ENCODE results near the gene WDR3.

The WDR3 gene

DNA sequence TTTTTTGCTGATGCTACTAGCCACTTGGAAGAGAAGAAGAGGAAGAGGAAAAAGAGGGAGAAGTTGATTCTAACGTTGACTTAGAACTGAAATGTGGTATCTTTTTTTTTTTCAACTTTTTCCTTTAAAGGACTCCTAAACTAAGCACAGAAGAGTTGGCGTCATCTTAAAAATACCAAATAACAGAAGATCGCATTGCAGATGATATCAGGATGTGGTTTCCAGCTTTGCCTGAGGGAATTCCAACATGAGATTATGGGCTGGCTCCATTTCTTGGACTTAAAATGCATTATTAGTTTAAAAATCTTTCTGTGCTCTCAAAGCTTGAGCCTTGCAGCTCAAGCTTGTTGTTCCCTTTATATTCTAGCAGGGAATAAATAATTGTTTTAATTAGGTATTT lies 29.8 kb downstream of the WDR3 start:
- no peak for DNase-seq

DNA sequence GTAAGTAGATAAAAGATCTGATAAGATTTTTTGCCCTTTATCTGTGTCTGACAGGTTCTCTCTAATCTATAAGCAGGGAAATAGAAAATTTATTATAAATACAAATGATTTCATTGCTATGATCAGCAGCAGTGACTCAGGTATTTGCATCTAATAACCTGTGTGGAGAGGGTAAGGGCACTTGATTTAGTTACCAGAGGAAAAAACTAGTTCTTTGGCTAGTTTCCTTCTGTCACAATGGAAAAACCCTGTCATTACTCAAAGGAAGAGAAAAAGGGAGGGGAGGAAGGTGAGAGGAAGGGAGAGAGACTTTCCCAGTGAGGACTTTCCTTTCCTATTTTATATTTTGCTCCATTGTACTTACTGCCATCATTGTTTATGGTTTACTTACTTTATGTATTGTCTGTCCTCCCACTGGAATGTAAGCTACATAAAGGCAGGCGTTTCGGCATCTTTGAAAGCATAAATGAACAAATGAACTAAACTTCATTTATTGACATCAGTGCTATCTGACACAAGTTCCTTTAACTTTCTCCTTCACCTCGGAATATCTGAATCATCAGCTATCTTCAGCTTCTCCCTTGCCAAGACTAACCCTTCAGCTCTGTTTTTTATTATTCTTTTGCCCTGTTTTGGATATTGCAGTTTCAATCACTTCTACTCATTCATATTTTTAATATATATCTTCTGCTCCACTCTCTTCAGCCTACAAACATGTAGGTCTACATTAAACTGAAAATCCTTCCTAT lies 34.9 kb downstream of the WDR3 start:
- no peak for DNase-seq

DNA sequence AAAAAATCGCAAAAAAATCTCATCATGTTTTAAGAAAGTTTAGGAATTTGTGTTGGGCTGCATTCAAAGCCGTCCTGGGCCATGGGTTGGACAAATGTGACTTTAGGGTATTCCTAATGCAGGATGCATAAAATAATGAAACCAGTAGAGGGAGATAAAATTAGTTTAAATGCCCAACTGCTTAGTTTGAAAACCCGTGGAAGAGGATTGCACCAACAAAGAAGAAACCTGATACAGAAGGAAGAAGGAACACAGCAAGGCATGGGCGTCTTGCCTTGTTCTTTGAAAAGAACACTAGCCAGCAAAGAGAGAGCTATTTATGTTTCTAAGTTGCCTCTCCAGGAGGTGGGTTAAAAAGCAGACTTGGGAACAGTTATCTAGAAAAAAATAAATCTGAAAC lies 37.9 kb downstream of the WDR3 start:
- peak; percentile 1 to 17 (median 12) for DNase-seq

DNA sequence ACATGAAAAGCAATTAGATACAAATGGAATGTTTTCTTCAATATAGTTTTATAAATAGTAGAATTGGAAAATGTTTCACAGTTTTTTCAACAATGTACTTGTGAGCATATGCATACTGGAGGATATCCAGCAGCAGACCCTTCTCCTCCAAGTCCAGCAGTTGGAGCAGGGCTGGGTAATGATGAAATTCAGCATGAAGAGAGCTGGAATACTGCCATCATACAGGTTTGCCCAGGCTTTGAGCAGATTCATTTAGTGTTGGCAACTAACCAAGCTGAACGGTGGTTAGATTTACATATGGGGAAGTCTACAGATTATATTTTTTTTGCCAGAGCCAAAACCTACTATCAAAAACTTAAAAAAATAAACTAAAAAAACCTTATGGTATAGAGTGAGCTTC lies 38.3 kb downstream of the WDR3 start:
- DNase-seq: no peak

DNA sequence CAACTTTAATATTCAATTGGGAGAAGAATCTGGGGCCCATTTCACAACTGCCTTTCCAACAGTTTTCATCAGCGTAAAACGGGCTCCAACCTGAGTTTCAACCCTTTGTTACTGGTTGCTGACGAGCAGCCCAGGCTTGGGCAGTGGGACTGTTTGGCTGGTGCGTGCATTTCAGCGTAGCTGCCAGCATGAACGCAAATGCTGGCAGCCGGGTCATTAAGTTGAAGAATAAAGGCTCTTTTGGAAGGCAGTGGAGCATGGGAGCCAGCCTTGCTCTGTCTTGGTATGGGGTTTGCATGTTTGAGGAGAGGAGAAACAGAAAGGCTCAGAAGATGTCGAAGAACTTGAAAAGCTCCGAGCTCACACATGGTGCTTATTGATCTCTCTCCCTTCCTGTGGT lies 40.7 kb downstream of the WDR3 start:
- no peak for DNase-seq

DNA sequence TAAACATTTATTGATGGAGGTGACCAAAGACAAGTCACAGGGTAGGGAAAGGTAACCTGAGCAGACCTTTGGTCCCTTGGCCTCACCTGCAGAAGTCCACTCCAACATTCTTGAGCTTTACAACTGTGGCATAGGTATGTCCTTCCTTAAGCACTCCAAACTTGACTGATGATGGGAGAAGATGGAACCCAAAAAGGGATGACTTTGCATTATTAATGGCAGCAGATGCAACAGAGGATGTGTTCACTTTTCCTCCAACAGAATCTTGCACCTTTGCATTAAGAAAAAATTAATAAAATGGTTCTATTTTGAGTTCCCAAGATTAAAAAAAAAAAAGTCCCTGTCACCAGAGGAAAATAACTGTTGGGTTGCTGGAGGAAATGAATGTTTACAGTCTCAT lies 42.2 kb downstream of the WDR3 start:
- no peak for DNase-seq

DNA sequence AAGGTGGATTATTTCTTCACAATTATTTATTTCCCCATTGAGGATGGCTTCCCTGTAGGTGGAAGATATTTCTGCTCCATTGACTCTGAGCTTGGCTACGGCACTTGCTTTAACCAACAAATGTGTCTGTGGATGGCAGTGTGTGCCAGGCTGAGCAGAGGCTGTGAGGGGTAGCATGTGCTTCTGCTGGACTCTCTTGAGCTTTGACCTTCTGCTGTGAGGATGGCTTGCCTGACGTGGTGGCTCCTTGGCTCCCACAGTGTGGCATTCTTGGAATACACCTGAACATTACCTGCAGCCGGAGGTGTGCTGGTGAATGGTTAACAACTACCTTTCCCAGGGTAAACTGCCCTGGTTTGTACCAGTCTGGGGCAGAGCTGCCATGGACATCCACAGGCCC lies 46.8 kb downstream of the WDR3 start:
- DNase-seq: no peak

DNA sequence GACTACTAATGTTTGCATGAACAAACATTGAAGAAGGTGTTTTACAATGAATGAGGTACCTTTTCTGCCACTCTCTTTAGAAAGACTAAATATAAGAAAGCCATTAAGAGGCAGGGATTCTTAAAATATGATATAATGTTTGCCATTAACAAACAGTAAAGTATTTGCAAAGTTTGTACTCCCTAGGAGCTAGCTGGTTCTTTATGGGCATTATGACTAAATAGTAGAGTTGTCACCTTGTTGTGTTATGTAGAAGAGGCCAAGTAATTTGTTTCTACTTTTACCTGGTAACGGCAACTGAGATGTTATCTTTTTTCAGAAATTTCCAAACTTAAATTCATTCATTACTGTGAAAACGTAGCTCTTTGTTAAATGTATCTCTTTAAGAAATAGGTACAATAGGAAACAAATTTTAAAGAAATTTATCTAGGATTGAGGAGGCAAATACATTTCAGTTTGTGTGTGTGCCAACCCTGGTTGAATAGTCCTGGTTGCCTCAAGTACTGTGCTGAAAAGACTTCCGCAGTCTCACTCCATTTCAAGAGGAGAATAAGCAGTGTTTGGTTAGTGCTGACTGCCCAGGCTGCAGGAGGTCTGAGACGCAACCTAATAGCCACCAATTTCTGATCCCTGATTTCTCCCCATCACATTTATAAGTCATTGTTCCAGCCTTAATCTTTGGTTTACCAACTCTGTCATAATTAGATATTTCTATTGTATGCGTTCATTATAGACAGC lies 52.1 kb downstream of the WDR3 start:
- DNase-seq: no peak

DNA sequence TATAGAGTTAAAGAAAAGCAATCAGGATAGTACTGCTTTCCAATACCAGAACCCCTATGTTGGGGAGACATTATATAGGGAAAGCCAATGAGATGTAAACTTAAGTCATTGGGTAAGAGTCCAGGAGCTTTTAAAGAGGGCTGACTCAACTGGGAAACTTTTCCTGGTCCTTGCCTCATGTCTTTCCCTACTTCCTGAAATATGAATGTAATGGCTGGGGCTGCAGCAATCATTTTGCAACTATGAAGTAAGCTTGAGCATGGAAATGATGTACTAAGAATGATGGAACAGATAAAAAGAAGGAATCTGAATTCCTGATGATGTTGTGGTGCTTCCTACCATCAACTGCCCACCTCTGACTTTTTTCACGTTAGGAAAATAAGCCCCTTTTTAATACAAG lies 55.7 kb downstream of the WDR3 start:
- no peak for DNase-seq

DNA sequence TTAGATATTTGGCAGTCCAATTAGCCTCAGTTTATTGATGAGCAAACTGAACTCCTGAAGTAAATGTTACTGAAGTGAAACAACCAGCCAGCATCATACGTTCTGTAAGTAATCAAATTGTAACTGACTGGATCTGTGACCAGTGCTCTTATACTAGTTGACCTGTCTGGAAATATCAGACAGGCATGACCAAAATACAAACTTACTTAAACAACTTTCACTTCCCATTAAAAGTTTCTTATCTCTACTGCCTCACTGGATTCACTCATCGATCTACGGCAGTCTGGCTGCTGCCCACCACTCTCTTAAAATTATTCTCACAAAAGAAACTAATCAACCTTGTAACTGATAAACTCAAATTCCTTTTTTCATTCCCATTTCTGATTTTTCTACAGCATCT lies 56.4 kb downstream of the WDR3 start:
- no peak for DNase-seq

DNA sequence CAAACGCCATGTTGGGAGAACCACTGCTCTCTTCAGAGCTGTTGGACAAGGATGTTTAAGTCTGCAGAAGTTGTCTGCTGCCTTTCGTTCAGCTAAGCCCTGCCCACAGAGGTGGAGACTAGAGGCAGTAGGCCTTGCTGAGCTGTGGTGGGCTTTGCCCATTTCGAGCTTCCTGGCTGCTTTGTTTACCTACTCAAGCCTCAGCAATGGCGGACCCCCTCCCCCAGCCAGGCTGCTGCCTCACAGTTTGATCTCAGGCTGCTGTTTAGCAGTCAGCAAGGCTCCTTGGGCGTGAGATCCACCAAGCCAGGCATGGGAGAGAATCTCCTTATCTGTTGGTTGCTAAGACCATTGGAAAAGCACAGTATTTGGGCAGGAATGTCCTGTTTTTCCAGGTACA lies 74.8 kb downstream of the WDR3 start:
- no peak for DNase-seq

DNA sequence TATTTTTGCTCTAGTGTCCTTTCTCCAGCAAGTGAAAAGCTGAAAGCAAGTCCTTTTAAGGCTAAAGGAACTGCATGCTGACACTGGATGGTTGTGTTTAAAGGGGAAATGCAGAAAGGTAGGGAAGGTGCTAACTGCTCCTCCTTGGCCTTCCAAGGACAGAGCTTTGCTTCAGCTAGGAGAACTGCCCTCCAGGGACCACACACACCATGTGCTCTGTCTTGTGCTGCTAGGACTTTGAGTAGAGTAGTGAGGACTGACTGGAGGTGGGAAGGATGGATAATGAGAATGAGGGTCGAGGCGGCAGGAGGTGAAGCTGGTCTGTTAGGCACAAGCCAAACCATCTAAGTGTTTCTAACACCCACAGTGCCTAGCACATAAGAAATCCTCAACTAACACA lies 77.9 kb downstream of the WDR3 start:
- no peak for DNase-seq

DNA sequence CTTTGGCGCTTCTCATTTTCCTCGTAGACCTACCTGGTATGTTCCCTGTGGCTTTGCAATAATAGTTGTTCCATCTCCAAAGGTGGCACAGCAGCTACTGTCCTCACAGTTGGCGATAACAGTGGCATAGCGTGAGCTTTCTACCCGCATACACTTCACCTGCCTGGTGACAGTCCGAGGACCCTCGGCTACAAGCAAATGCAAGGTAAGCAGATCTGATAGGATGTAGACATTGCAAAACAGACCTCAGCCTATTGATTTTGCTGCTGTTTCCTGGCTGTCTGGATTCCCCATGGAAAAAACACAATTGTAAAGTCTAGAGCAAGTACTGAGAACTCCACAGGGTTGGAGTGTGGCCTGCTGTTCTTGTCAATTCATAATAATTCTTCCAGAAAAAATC lies 78.5 kb downstream of the WDR3 start:
- no peak for DNase-seq

DNA sequence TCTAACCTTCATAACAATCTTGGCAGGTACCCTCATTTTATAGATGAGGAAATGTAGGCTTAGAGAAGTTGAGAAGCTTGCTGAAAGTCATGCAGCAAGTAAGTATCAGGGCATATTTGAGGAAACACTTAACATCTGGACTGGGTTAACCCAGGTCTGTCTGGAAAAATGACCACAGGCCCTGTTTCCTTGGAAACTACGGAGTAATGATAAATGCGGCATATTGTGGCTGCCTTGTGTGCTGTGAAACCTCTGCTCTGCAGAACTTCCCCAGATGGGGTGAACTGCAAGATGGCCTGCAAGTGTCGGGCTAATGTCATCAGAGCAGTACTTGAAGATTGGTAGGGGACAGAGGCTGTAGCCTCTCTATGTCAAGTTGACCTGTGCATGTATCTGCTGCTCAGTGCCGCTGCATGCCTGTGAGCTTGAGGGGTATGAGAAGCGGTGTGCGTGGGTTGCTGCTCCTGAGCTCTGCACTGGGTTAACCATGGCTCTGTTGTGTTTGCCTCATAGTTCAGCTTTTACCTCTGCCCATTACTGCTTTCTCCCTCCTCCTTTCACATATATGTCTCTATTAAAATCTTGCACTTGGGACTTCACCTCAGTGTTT lies 83.1 kb downstream of the WDR3 start:
- DNase-seq: no peak

DNA sequence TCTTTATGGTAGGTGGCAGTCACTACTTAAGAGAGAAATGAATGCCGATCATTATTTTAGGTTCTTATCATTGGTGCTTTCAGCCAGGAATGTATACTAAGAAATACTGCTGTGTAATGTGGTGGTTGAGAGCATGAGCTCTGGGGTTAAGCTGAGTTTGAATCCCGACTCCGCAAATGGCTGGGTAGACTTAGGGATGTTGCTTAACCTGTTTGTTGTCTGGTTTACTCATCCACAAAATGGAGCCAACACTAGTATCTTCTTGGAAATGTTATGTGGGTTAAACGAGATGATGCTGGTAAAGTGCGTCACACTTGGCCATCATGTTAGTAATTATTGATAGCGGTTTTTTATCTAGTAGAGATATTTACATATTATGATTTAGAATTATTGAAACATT lies 83.8 kb downstream of the WDR3 start:
- no peak for DNase-seq

DNA sequence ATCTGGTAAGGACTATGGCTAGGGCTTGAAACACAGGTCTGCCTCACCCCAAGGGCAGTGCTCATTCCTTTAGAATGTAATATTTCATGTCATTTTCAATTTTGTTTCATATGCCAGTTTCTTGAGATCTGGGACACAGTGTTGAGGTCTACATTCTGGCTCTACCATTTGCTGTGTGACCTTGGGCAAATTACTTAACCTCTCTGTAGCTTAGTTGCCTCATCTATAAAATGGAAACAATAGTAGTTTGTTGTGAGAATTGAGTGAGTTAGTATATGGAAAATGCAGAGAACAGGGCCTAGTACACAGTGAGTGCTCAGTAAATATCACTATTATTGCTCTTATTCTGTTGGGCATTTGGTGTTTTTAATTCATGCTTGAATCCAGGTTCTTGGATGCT lies 84.4 kb downstream of the WDR3 start:
- no peak for DNase-seq
